Activated CD8-positive, alpha-beta memory T cell treated with anti-CD3 and anti-CD28 coated beads, Interleukin-2, amount 50 U/mL, for 4 hours (primary cell): ENCODE data around the gene MAPKBP1.

Source experiments
- DNase-seq: peaks from one replicate; pipeline ENCODE4 v3.0.0-alpha.2; 2020

Gene MAPKBP1

DNA sequence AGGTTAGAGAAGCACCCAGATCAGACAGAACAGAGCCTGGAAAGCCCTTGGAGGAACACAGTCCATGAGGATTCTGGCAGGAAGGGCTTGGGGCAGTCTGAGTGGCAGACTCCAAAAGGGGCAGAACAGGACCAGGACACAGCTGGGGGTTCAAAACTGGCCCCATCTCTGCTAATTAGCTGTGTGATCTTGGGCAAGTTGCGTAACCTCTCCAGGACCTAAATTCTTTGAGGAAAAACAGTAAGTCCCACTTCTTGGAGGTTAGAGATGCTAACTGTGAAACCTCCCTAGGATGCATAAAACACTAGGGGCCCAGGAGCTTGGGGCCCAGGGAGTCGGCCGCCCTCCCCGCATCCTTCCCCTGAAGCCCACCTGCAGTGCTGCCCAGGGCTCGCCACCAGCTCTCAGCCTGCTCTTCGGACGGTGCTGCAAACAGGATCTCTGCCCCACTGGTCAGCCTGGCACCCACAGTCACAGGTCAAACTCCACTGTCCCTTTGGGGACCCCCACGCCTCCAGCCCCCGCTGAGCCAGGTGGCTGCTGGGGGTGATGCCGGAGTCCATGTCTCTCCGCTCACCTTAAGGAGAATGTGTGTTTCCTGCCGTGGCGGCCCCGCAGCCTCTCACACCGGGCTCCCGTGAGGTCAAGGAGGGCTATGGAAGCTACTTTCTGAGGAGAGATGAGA lies 76.3 kb downstream of the MAPKBP1 start:
- DNase-seq: no peak

DNA sequence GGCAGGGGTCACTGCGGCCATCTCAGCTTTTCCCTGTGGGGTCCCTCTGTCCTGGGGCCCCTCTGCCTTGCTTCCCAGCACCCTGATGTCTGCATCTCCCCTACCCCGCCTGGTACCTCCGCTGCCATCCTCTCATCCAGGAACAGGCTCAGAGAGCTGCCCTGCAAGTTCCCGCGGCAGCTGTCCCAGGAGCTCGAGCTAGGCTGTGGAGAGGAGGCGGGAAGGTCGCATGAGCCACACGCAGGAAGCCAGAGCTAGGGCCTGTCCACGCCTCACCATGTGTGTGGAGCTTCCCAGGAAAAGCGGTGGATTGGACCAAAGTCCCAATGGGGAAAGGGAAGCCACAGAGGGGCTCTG lies 76.9 kb downstream of the MAPKBP1 start:
- no peak for DNase-seq

DNA sequence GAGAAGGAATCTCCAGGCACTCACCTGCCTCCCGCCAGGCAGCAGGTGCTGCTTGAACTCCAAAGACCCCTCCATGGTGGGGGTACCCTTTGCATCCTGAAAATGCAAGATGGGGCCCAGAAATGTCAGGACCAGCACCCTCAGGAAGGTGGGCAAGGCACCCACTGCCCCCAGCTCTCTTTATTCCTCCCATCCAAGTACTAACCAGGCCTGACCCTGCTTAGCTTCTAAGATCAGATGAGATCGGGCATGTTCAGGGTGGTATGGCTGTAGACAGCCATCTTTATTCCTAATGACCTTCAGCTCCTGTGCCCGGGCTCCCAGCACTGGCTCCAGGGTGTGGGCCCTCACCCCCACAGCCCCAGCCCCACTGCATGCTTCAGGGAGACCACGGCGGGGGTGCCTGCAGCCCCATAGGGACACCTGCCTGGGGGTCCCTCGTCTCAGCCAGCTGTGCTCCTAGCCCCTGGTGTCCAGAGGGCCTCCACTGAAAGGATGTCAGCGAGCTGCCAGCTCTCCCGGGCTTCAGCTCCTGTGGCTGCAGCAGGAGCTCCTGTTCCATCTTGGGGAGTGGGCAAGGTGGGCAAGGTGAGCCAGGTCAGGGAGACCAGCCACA lies 77.6 kb downstream of the MAPKBP1 start:
- DNase-seq: no peak

DNA sequence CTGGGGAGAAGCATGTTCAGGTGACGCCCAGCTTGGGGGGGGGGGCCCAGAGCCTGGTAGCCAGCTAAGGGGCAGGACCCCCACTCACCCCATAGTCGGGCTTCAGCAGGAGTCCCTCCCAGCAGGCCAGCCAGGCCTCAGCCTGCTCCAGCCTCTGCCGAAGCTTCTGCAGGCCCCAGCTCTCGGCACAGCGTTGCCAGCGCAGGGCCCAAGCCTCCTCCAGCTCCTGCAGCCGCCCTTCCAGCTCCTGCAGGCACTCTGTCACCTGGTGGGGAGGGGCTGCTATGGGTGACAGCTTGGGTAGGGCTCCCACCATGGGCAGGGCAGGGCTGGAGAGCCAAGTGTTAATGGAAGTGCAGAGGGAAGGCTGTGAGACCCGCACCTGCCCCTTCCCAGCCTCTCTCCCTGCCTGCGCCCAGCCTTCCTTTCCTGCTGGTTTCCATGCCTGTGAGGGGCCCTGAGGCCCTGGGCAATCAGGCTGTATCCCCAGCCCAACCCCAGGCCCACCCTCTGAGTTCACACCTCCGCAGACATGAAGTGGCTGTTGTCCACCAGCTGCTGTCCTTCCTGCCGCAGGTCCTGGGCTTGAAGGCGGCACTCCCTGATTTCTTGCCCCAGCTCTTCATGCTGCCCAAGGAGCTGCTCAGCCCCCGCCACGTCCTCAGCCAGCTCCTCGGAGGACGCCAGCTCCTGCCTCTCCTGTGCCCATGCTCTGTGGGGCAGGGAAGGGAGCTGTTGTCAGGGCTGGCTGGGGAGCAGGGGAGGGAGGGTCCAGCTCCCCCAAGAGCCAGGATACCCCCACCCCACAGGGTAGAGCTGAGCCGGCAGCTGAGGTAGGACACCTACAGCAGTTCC lies 78.7 kb downstream of the MAPKBP1 start:
- DNase-seq: no peak

DNA sequence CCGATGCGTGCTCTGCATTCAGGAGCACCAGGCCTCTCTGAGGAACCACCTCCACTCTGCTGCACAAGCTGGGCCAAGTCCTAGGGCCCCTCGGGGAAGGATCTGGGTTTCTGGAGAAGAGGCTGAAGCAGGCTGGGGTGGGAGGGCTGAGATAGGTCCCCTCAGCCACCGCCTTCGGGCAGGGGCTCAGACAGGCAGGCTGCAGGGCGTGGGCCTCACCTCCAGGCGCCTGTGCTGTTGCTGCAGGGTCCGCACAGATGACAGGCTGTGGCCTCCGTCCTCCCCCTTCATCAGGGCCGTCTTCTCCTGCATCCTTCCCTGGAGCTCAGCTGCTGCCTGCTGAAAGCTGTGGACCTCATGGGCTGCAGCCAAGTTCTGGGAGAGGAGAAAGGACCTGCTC lies 79.5 kb downstream of the MAPKBP1 start:
- DNase-seq: no peak

DNA sequence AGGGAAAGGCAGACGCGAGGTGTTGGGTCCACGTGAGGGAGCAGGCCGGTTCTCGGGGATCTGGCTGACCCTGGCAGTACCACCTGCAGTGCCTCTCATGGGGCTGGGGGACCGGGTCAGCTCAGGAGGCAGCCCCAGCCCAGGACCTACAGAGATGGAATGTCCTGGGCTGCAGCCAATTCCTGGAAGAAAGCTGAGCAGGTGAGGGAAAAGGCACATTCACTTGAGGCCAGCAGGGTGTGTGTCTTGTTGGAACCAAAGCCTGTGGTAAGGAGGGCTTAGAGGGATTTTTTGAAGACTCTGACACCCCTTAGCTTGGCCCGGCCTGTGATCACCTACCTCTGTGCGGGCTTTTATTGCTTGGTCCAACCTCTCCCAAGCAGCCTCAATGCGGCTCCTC lies 80.2 kb downstream of the MAPKBP1 start:
- DNase-seq: no peak

DNA sequence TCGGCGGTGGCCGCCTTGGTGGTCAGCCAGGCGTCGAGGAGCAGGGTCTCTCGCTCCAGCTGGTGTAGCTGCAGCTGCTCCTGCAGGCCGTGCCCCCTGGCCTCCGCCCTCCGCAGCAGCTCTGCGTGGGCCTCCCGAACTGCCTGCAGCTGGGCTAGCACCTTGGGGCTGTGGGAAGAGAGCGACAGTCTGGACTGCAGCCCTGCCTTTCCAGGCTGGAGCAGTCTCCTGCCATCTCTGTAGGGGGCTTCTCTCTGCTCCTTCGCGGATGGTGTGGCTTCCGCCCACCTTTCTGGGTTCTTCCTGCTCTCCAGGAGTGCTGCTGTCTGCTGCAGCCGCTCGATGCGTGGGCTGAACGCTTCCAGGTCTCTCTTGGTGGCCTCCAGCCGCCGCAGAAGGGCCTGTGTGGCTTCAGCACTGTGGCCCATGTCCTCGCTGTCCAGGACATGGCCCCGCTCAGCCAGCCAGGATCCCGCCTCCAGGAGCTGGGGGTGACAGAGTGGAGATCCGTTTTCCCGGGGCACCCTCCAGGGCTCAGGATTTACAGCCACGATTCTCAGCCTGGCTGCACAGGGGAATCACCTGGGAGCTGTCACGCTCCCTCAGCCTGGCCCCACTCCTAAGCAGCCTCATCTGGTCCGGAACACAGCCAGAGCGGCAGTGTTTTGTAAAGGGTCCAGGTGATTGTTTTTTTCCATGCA lies 81.1 kb downstream of the MAPKBP1 start:
- no peak for DNase-seq

DNA sequence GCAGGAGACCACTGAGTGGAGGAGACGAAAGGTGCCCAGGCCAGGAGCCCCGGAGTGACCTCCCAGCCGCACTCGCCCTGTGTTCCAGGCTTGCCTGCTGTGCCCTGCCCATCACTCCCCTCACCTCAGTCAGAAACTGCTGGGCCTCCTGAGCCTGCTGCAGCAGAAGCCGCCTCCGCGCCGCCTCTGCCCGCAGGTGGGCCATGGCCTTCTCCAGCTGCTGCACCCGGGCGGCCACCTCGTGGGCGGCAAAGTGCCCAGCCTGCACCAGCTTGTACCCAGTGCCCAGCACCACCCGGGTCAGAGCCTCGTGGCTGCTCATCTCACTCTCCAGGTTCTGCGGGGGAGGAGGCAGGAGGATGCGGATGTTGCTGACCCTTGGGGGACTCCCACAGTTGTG lies 82.0 kb downstream of the MAPKBP1 start:
- no peak for DNase-seq

DNA sequence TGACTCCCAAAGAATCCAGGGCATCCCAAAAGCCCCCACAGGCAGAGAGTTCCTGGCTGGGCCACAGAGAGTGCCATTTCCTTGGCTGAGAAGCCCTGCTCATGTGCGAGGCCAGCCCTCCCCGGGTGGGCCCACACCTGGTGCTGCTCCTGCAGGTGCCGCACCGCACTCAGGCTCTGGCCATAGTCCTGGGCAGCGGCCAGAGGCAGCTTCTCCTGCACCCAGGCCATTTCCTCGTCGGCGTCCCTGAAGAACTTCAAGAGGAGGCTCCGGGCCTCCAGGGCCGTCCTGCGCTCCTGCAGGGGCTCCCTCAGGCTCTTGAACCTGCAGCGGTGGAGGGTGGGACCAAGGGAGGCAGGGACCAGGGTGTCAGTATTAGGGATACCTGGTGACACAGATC lies 82.4 kb downstream of the MAPKBP1 start:
- DNase-seq: no peak

DNA sequence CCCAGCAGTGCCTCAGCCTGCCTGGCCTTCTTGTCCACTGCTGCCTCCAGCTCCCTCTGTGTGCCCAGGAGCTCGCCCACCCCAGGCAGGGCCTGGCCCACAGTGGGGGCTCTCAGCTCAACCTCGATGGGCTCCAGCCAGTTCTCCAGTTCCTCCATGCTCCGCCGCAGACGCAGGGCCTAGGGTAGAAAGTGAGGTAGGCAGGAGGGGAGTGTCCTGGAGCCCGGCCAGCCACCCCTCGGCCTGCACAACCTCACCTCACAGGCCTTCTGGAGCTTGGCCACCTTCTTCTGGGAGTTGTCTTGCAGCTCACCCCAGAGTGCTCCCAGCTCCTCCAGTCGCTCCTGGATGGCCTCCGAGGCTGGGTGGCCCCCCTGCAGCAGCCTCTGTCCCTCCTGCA lies 83.0 kb downstream of the MAPKBP1 start:
- no peak for DNase-seq

DNA sequence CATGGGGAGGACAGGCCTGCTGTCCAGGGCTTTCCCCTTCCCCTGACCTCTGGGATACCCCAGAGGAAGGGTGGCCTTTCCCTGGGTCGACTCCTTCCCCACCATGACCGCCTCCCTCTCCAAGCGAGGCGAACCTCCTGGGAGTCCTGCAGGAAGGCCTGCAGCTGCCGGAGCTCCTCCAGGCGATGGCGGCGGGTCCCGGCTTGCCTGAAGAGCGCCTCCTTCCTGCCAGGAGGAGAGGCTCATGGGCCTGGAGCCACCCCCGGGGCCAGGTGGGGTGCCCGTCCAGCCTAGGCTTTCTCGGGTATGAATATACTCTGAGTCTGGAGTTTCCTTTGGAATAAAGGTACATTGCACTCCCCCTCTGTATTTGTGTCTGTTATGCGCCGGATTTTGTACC lies 84.5 kb downstream of the MAPKBP1 start:
- no peak for DNase-seq

DNA sequence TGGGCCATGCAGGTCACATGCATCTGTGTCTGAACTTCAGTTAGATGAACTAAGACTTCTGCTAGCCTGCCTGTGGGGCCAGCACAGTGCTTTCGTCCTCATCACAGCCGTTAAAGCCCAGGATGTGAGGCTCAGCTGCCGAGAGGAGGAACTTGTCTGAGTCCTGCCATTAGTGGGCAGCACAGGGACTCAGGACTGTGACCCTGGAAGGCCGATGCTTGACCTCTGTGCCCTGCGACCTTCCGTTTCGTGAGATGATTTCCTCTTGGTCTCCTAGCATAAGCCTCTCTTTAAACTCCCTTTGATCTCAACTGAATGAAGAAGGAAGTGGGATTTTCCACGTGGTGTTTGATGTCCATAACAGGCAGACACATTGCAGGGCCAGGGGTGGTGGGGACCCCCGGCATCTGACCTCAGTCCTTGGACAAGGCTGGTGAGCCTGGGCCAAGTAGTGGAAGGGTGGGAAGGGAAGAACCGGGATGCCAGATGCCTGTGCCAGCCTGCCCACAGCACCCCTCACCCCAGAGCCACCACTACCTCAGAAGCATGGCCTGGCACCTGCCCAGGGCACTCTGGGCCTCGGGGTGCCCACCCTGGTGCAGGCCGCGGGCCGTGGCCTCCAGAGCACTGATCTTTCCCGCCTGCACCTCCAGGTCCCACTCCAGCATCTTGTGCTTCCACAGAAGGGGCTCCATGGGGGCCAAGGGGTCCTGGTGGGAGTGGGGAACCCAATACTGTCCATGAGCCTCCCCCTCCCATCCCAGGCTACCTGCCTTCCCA lies 86.0 kb downstream of the MAPKBP1 start:
- no peak for DNase-seq

DNA sequence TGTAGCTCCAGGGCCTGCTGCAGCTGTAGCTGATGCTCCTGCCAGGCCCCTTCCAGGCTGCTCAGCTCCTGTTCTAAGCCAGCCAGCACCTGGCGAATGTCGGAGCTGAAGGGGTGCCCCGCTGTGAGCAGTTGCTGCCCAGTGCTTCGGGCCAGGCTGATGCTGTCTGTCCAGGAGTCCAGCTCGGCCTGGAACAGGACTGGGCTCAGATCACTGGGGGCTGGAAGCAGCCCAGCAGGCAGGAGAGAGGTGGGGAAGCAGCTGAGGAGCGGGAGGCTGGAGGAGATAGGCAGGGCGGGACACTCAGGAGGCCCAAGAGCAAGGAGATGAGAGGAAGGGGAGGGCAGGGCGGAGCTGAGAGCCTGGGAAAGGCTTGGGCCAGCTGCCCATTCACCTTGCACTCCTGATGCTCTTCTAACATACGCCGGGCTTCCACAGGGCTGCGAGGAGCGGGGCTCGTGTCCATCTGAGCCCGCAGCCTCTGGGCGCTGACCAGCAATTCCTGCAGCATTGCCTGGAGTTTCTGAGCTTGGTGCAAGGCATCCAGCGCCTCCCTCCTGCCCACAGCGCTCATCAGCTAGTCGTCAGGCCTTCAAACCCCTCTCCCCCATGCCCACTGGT lies 87.6 kb downstream of the MAPKBP1 start:
- DNase-seq: no peak

DNA sequence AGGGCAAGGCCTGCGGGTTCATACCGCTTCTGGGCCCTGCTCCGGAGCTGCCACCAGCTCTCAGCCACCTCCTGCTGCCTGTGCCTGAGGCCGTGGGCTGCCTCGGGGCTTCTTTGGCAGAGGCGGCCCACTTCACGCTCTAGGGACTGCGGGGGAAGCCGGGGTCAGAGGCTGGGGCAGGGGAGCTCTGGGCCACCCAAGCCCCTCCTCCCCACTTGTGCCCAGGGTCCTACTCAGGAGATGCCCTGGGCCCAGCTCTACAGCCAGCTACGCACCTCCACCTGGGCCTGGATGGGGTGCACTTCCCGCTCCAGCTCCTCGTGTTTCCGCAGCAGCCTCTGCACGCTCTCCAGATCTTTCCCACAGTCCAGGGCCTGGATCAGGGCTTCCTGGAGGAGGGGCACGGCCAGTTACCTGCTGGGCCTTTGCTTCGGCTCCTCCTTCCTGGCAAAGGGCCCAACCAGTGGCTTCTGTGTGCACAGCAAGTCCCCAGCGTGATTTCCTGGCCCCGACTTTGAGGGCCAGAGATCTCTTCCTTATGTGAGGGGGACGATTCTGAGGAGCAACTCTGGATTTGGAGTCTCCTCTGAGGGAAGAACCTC lies 88.3 kb downstream of the MAPKBP1 start:
- no peak for DNase-seq

DNA sequence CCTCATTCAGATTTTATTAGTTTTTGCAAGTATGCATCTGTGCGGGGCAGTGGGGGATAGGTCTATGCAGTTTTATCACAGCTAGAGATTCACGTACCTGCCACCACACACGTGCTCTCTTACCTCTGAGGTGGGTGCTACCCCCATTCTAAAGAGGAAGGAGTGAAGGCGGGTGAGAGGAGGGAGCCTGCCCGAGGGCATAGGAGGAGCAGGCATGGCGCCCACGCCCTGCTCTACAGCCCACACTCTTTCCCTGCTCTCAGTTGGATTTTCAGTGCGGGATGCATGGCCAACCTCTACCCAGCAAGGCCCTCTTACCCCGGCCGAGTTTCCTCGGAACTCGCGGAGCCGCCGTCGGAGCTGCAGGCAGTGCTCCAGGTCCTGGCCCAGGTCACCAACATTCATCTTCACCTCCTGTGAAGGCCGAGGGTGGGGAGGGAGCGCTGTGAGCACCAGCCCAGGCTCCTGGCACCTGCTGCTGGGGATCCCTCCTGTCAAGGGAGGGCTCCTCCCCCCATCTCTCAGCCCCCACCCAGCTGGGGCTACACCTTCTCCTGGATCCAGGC lies 91.3 kb downstream of the MAPKBP1 start:
- no peak for DNase-seq

DNA sequence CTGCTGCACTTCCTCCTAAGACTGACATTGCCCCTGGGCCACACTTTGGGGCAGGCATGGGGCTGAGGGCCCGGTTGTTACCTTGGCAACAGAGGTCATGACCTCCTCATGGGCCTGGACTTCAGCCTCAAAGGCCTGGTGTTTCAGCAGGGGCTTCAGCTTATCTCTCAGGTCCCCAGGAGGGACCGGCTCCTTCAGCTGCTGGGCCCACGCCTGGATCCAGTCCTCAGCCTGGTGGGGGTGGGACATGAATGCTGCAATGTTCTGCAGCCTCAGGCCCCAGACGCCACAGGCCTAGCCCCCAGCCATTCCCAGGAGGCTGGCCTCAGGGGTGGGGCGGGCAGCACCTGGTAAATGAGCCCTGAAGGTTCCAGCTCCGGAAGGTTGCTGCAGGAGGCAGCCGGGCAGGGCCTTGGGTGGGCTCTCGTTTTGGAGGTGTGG lies 92.0 kb downstream of the MAPKBP1 start:
- DNase-seq: no peak

DNA sequence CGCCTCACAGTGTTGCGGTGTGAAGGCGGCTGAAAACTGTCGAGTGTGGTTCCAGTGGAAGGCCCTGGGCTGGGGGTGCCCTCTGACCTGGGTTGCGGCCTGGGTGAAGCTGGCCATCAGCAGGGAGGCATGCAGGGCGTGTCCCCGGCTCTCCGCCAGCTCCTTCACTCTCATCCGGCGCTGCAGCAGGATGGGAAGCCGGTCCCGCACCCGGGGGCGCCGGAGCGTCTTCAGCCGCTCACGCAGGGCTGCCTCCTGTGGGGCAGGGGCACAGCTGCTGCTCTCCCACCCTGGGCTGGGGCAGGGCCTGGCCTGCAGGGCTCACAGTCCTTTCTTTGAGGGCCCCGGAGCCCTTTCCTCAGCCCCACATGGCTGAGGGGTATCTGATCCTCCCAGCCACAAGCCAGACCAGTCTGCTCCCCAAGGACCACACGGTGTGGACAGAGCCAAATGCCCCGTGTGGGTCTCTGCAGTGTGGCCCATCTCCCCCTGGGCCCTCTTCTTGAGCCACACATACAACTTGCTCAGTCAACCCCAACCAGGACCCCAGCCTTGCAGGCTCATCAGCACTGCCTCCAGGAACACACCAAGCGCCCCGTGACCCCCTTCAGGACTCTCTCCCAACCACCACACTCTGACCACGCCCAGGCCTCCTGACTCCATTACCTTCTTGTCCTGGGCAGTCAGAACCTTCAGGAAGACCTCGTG lies 92.7 kb downstream of the MAPKBP1 start:
- DNase-seq: no peak

DNA sequence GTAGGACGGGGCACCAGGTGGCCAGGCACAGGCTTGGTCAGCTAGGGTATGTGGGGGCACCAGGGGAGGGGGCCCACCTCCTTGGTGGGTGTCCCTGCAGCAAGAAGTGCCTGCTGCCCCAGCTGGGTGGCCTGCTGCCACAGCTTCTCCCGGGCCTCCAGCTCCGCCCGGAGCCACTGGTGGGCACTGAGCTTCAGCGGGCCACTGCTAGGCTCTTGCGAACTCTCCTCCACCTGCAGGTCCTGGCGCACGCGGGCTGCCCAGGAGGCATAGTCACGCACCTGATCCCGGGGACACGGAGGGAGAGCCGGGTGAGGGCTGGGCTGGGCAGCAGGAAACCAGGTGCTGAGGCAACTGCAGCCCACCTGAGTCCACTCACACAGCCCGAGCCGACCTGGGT lies 94.0 kb downstream of the MAPKBP1 start:
- DNase-seq: no peak

DNA sequence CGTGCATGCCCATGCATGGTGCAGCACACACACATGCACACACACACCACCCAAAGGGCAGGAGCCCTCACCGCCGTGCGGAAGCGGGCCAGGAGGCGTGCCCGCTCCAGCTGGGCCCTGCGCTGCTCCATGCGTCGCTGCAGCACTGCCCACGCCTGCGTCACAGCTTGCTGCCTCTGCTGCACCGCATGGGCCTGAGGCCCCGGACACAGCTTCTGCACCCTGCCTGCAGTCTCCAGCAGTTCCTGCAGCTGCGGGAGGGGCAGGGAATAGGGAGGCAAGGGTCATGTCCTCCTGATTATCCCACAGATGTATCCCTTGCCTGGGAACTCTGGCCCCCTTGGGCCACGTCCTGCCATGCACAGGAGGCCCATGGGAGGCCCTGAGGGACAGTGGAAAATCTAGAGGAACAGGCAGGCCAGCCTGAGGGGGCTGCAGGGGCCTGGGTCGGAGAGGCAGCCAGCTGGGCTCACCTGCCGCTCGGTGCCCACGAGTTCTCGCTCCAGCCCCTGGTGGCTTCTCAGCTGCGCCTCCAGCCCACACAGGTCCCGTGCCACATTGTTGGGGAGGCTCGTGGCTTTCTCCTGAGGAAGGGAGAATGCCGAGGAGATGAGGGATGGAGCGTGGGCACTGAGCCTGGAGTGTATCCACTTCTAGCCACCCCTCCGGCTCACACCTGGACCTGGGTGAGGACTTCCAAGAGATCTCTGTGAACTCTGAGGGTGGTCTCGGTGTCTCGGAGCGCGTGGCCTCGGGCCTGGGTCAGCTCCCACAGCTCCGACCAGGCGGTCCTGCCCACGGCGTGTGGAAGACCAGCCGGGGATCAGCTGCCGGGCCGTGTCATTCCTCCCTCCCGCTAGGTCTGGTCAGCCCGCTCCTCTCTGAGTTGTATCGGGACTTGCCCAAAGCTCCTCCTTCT lies 95.7 kb downstream of the MAPKBP1 start:
- DNase-seq: no peak

DNA sequence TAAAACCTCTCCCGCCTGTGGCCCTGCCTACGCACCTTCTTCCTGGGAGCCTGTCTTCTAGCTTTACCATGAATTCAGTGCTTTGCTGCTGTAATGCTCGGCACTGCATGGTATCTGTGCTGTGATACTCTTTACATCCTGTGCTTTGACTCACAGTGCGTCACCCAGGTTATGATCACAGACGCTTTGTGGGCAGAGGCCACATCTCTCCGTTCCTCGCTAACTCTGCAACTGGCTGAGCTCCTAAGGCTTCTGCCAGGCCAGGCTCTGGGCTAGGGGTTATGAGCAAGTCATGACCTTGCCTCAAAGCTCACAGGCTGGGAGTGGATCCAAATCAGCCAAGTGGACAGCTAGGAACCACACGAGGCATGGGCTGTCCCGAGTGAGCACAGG lies 96.4 kb downstream of the MAPKBP1 start:
- peak; percentile 53 for DNase-seq
